ENCODE data around the gene SLC17A9. TPM values are rescaled to one million over a fixed set of nuclear protein-coding genes. Genes with fewer than 3 reads are reported as not detected.

The SLC17A9 gene
- total RNA-seq, 1 experiment from 2014 or later: 0.22 TPM

DNA sequence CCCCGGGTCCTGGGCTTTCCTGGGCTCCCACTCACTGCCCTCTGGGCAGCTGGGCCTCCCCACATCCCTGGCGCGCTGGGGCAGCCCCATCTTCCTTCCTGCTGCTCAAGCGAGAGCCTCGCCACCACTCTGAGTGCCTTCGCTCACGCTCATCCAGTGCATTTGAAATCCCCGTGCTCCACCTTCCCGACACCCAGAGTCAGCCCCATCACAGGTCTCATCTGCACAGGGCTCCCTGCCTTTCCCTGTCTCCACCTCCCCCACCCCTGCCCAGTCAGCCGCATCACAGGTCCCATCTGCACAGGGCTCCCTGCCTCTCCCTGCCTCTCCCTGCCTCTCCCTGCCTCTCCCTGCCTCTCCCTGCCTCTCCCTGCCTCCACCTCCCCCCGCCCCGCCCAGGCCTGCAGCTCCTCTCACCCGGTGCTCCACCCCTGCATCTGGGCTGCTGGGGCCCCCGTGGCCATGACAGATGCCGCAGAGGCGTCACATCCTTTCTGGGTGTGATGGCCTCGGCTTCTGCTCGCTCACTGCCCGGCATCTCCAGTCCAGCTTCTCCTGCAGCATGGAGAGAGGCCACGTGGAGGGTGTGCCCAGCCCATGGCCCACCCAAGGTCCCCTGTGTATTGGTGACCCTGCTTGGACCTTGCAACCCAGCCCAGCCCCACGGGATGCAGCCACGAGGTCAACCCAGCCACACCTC is 63.3 kb downstream of the SLC17A9 start:
- Histone ChIP-seq H3F3A (ENCODE audit: insufficient read depth, low read depth) (no peaks in the 10 kb centered on the region), H3K9me3 (ENCODE audit: insufficient read depth, low read depth) (no peaks in the 10 kb centered on the region), H3K9me2 (ENCODE audit: insufficient read depth) (no peaks in the 10 kb centered on the region), H3K4me1 (replicated peaks; ENCODE audit: insufficient read depth) (peaks cover 5% of the 10 kb centered on the region), H3K27ac (no peak overlapping the region), H3K36me3 (ENCODE audit: low read depth) (no peaks in the 10 kb centered on the region), H3K27me3 (ENCODE audit: insufficient read depth, low read depth) (peaks cover 98% of the 10 kb centered on the region), H2AFZ (no peak overlapping the region), H3K4me2 (no peak overlapping the region), H3K4me3 (no peak overlapping the region), H4K20me1 (ENCODE audit: insufficient read depth) (peaks cover 5% of the 10 kb centered on the region; the same call in 1 of the 2 replicates), H3K79me2 (ENCODE audit: low read depth) (no peaks in the 10 kb centered on the region)
- no TSS peak for BruUV-seq (replicated peaks)
- CTCF ChIA-PET: interaction anchor here (0.6 kb wide), 1 partner anchor 212 kb away, joined by 4 read pairs; no protein-coding TSS in a partner anchor
- DNase-seq: no peak
- intact Hi-C loops (cut with micrococcal nuclease; ENCODE audit: unreplicated experiment): no loop called here
- POLR2A ChIA-PET (ENCODE audit: unreplicated experiment): no interaction called here
- TF ChIP-seq EZH2 (IDR thresholded peaks at IDR 0.05; ENCODE audit: low read depth): no peak
- TF ChIP-seq, protein P1, sequence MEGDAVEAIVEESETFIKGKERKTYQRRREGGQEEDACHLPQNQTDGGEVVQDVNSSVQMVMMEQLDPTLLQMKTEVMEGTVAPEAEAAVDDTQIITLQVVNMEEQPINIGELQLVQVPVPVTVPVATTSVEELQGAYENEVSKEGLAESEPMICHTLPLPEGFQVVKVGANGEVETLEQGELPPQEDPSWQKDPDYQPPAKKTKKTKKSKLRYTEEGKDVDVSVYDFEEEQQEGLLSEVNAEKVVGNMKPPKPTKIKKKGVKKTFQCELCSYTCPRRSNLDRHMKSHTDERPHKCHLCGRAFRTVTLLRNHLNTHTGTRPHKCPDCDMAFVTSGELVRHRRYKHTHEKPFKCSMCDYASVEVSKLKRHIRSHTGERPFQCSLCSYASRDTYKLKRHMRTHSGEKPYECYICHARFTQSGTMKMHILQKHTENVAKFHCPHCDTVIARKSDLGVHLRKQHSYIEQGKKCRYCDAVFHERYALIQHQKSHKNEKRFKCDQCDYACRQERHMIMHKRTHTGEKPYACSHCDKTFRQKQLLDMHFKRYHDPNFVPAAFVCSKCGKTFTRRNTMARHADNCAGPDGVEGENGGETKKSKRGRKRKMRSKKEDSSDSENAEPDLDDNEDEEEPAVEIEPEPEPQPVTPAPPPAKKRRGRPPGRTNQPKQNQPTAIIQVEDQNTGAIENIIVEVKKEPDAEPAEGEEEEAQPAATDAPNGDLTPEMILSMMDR (conservative IDR thresholded peaks at IDR 0.05): no peak

DNA sequence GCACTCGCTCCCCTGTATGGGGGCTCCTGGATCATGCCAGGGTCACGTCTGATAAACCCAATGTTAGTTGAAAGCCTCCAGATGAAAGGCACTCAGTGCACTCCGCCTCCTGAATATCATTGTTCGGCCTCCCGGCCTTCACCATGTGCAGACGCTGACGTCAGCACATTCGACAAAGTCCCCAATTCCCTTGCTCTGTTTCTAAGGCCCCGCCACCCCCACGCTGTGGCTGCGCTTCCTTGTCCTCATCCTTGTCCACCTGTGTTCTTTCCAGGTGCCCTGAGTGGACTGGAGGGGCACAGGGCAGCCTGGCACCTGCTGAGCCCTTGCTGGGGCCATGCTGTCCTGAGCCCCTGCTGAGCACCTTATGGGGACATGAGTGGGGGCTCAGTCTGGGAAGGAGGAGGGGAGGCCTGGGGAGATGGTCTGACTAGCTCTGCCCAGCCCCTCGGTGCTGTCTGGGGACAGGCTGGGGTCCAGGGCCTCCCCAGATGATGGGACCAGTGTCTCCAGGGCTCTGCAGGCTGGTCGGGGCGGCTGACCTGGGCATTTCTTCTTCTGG is 64.1 kb downstream of the SLC17A9 start:
- TF ChIP-seq, protein P1 (conservative IDR thresholded peaks at IDR 0.05): no peak
- TF ChIP-seq EZH2 (IDR thresholded peaks at IDR 0.05; ENCODE audit: low read depth): peak; percentile 76; the same call in 1 of the 2 replicates
- no peak for DNase-seq
- Histone ChIP-seq H2AFZ (no peak overlapping the region), H3K79me2 (ENCODE audit: low read depth) (no peaks in the 10 kb centered on the region), H3K4me2 (no peak overlapping the region), H3K4me1 (replicated peaks; ENCODE audit: insufficient read depth) (peaks cover 5% of the 10 kb centered on the region), H3K9me2 (ENCODE audit: insufficient read depth) (no peaks in the 10 kb centered on the region), H3K9me3 (ENCODE audit: insufficient read depth, low read depth) (no peaks in the 10 kb centered on the region), H3F3A (ENCODE audit: insufficient read depth, low read depth) (no peaks in the 10 kb centered on the region), H3K36me3 (ENCODE audit: low read depth) (no peaks in the 10 kb centered on the region), H3K27me3 (ENCODE audit: insufficient read depth, low read depth) (peaks cover 98% of the 10 kb centered on the region), H3K27ac (no peak overlapping the region), H4K20me1 (ENCODE audit: insufficient read depth) (peaks cover 5% of the 10 kb centered on the region; the same call in 1 of the 2 replicates), H3K4me3 (no peak overlapping the region)
- no TSS peak for BruUV-seq (replicated peaks)
- POLR2A ChIA-PET (ENCODE audit: unreplicated experiment): no interaction called here
- intact Hi-C loops (cut with micrococcal nuclease; ENCODE audit: unreplicated experiment): no loop called here
- CTCF ChIA-PET: no interaction called here

DNA sequence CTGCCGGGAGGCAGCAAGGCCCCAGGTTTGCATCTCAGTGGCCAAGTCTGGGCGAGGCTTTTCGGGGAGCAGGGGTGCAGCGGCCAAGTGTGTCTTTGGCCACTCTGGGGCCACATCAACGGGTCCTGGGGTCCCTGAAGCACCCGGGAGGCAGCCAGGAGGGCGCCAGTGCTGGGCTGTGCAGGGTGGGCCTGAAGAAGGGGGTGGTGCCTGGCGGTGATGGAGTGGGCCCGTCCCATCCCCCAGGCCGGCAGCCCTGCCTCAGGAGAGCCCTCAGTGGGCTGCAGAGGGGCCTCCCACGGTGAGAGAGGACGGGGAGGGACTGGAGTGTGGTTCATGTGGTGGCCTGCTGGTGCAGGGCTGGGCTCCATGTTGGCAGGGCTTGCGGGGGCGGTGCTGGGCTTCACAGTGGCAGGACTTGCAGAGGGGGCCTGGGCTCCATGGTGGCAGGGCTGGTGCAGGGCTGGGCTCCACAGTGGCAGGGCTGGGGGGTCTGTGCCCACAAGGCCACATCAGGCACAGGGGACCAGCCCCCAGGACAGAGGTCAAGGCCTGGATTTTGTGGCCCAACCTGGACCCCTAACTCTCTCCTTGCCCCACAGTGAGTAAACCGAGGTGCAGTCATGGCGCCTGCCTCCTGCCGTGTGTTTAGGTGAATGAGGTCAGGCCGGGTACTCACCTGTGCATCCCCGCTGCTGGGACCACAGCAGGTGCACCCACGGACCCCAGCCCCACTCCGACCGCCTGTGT is 64.7 kb downstream of the SLC17A9 start:
- Histone ChIP-seq H3K27me3 (ENCODE audit: insufficient read depth, low read depth) (peaks cover 98% of the 10 kb centered on the region), H3K9me2 (ENCODE audit: insufficient read depth) (no peaks in the 10 kb centered on the region), H3K4me3 (no peak overlapping the region), H3K4me1 (replicated peaks; ENCODE audit: insufficient read depth) (peaks cover 5% of the 10 kb centered on the region), H3K9me3 (ENCODE audit: insufficient read depth, low read depth) (no peaks in the 10 kb centered on the region), H3K27ac (no peak overlapping the region), H3K36me3 (ENCODE audit: low read depth) (no peaks in the 10 kb centered on the region), H4K20me1 (ENCODE audit: insufficient read depth) (peaks cover 5% of the 10 kb centered on the region; the same call in 1 of the 2 replicates), H3K79me2 (ENCODE audit: low read depth) (no peaks in the 10 kb centered on the region), H2AFZ (no peak overlapping the region), H3K4me2 (no peak overlapping the region), H3F3A (ENCODE audit: insufficient read depth, low read depth) (no peaks in the 10 kb centered on the region)
- BruUV-seq (replicated peaks): no TSS peak
- POLR2A ChIA-PET (ENCODE audit: unreplicated experiment): no interaction called here
- intact Hi-C loops (cut with micrococcal nuclease; ENCODE audit: unreplicated experiment): no loop called here
- TF ChIP-seq, protein P1 (conservative IDR thresholded peaks at IDR 0.05): no peak
- no peak for TF ChIP-seq EZH2 (IDR thresholded peaks at IDR 0.05; ENCODE audit: low read depth)
- CTCF ChIA-PET: interaction anchor here (0.5 kb wide), 1 partner anchor 8 kb away, joined by 3 read pairs; no protein-coding TSS in a partner anchor
- DNase-seq: no peak

Measured in PC-9 (cell line).